ENCODE measurements around the gene CCSER1. TPM values are rescaled to one million over a fixed set of nuclear protein-coding genes. Genes with fewer than 3 reads are reported as not detected.

The CCSER1 gene
- total and polyA plus RNA-seq, 2 experiments from 2014 or later, result not detected

- in situ Hi-C loops (cut with MboI), result no loop called here
- Histone ChIP-seq H3K4me1 (ENCODE audit: insufficient read depth) (no peaks in the 10 kb centered on the region), H2AFZ (no peak overlapping the region), H3K27me3 (replicated peaks; ENCODE audit: insufficient read depth) (no peaks in the 10 kb centered on the region), H4K20me1 (ENCODE audit: insufficient read depth) (no peaks in the 10 kb centered on the region), H3K36me3 (ENCODE audit: low read depth) (no peaks in the 10 kb centered on the region), H3K4me2 (ENCODE audit: unreplicated experiment) (no peak overlapping the region), H3K9me2 (ENCODE audit: insufficient read depth) (no peaks in the 10 kb centered on the region), H3K9ac (no peak overlapping the region), H3K9me3 (ENCODE audit: low read depth) (no peaks in the 10 kb centered on the region), H3K27ac (no peak overlapping the region), H3K4me3 (no peak overlapping the region), H3K79me2 (ENCODE audit: insufficient read depth) (no peaks in the 10 kb centered on the region), H3F3A (ENCODE audit: insufficient read depth) (no peaks in the 10 kb centered on the region)
- no peak for DNase-seq
- TF ChIP-seq EZH2phosphoT487 (IDR thresholded peaks at IDR 0.05; ENCODE audit: insufficient read depth, low read depth), result no peak
- no peak for TF ChIP-seq EZH2 (IDR thresholded peaks at IDR 0.05; ENCODE audit: insufficient read depth, poor library complexity, severe bottlenecking)
- 5 to 6% methylated on average over 1 of the region's 1 CpG for WGBS, 2 experiments (ENCODE audit: low coverage in 1 of 2, low lambda C conversion rate in 2 of 2, missing lambda C conversion rate in 2 of 2)
These were observed 1358.2 kb downstream of the CCSER1 start for GRCh38 chr4:91485415-91485814.

GRCh38 chr4:91488946-91489345 is 1361.8 kb downstream of the CCSER1 start:
- no peak overlapping the region for H3K9ac ChIP-seq
- H3F3A ChIP-seq (ENCODE audit: insufficient read depth), result no peaks in the 10 kb centered on the region
- H3K4me3 ChIP-seq, result no peak overlapping the region
- H3K9me3 ChIP-seq (ENCODE audit: low read depth), result no peaks in the 10 kb centered on the region
- H3K4me1 ChIP-seq (ENCODE audit: insufficient read depth), result no peaks in the 10 kb centered on the region
- H3K9me2 ChIP-seq (ENCODE audit: insufficient read depth), result no peaks in the 10 kb centered on the region
- H3K4me2 ChIP-seq (ENCODE audit: unreplicated experiment), result no peak overlapping the region
- H3K79me2 ChIP-seq (ENCODE audit: insufficient read depth), result no peaks in the 10 kb centered on the region
- H2AFZ ChIP-seq, result no peak overlapping the region
- WGBS, 2 experiments (ENCODE audit: low coverage in 1 of 2, low lambda C conversion rate in 2 of 2, missing lambda C conversion rate in 2 of 2), result 33 to 39% methylated on average over 2 of the region's 2 CpGs
- no peaks in the 10 kb centered on the region for H3K27me3 ChIP-seq (replicated peaks; ENCODE audit: insufficient read depth)
- DNase-seq, result no peak
- no peaks in the 10 kb centered on the region for H3K36me3 ChIP-seq (ENCODE audit: low read depth)
- H3K27ac ChIP-seq, result no peak overlapping the region
- in situ Hi-C loops (cut with MboI), result no loop called here
- no peaks in the 10 kb centered on the region for H4K20me1 ChIP-seq (ENCODE audit: insufficient read depth)
- no peak for TF ChIP-seq EZH2 (IDR thresholded peaks at IDR 0.05; ENCODE audit: insufficient read depth, poor library complexity, severe bottlenecking)
- no peak for TF ChIP-seq EZH2phosphoT487 (IDR thresholded peaks at IDR 0.05; ENCODE audit: insufficient read depth, low read depth)

GRCh38 chr4:91497892-91498291 is 1370.7 kb downstream of the CCSER1 start:
- in situ Hi-C loops (cut with MboI), result no loop called here
- Histone ChIP-seq H3K4me1 (ENCODE audit: insufficient read depth) (no peaks in the 10 kb centered on the region), H3K79me2 (ENCODE audit: insufficient read depth) (no peaks in the 10 kb centered on the region), H3K9ac (no peak overlapping the region), H3K27me3 (replicated peaks; ENCODE audit: insufficient read depth) (no peaks in the 10 kb centered on the region), H3K9me2 (ENCODE audit: insufficient read depth) (no peaks in the 10 kb centered on the region), H4K20me1 (ENCODE audit: insufficient read depth) (no peaks in the 10 kb centered on the region), H3K4me3 (no peak overlapping the region), H3K36me3 (ENCODE audit: low read depth) (no peaks in the 10 kb centered on the region), H3K27ac (no peak overlapping the region), H2AFZ (no peak overlapping the region), H3F3A (ENCODE audit: insufficient read depth) (no peaks in the 10 kb centered on the region), H3K9me3 (ENCODE audit: low read depth) (peaks cover 5% of the 10 kb centered on the region), H3K4me2 (ENCODE audit: unreplicated experiment) (no peak overlapping the region)
- 16 to 24% methylated on average over 4 of the region's 4 CpGs for whole genome bisulfite sequencing, 2 experiments (ENCODE audit: low coverage in 1 of 2, low lambda C conversion rate in 2 of 2, missing lambda C conversion rate in 2 of 2)
- TF ChIP-seq EZH2 (IDR thresholded peaks at IDR 0.05; ENCODE audit: insufficient read depth, poor library complexity, severe bottlenecking) (no peak), EZH2phosphoT487 (IDR thresholded peaks at IDR 0.05; ENCODE audit: insufficient read depth, low read depth) (no peak)
- no peak for DNase-seq

GRCh38 chr4:91502365-91502764 is 1375.2 kb downstream of the CCSER1 start:
- in situ Hi-C loops (cut with MboI), result no loop called here
- Histone ChIP-seq H3K9ac (no peak overlapping the region), H3F3A (ENCODE audit: insufficient read depth) (no peaks in the 10 kb centered on the region), H3K36me3 (ENCODE audit: low read depth) (no peaks in the 10 kb centered on the region), H4K20me1 (ENCODE audit: insufficient read depth) (no peaks in the 10 kb centered on the region), H3K4me3 (no peak overlapping the region), H3K27ac (no peak overlapping the region), H3K4me2 (ENCODE audit: unreplicated experiment) (no peak overlapping the region), H3K4me1 (ENCODE audit: insufficient read depth) (no peaks in the 10 kb centered on the region), H3K9me3 (ENCODE audit: low read depth) (peaks cover 5% of the 10 kb centered on the region), H3K9me2 (ENCODE audit: insufficient read depth) (no peaks in the 10 kb centered on the region), H3K79me2 (ENCODE audit: insufficient read depth) (no peaks in the 10 kb centered on the region), H2AFZ (no peak overlapping the region), H3K27me3 (replicated peaks; ENCODE audit: insufficient read depth) (no peaks in the 10 kb centered on the region)
- TF ChIP-seq EZH2 (IDR thresholded peaks at IDR 0.05; ENCODE audit: insufficient read depth, poor library complexity, severe bottlenecking), result no peak
- TF ChIP-seq EZH2phosphoT487 (IDR thresholded peaks at IDR 0.05; ENCODE audit: insufficient read depth, low read depth), result no peak
- DNase-seq, result no peak

GRCh38 chr4:91513326-91513725 is 1386.1 kb downstream of the CCSER1 start:
- no peaks in the 10 kb centered on the region for H3K27me3 ChIP-seq (replicated peaks; ENCODE audit: insufficient read depth)
- no peak overlapping the region for H3K27ac ChIP-seq
- DNase-seq, result no peak
- no peaks in the 10 kb centered on the region for H3K9me2 ChIP-seq (ENCODE audit: insufficient read depth)
- H2AFZ ChIP-seq, result no peak overlapping the region
- H3K9ac ChIP-seq, result no peak overlapping the region
- no peak for TF ChIP-seq EZH2phosphoT487 (IDR thresholded peaks at IDR 0.05; ENCODE audit: insufficient read depth, low read depth)
- H3K4me2 ChIP-seq (ENCODE audit: unreplicated experiment), result no peak overlapping the region
- no peaks in the 10 kb centered on the region for H4K20me1 ChIP-seq (ENCODE audit: insufficient read depth)
- H3K79me2 ChIP-seq (ENCODE audit: insufficient read depth), result no peaks in the 10 kb centered on the region
- no peaks in the 10 kb centered on the region for H3K4me1 ChIP-seq (ENCODE audit: insufficient read depth)
- peaks cover 5% of the 10 kb centered on the region for H3K9me3 ChIP-seq (ENCODE audit: low read depth)
- in situ Hi-C loops (cut with MboI), result no loop called here
- no peaks in the 10 kb centered on the region for H3K36me3 ChIP-seq (ENCODE audit: low read depth)
- no peak overlapping the region for H3K4me3 ChIP-seq
- H3F3A ChIP-seq (ENCODE audit: insufficient read depth), result no peaks in the 10 kb centered on the region

Data from GM23248 (cell line).